AG04450 (cell line): Measurements from ENCODE around the gene AKNAD1. TPM values are rescaled to one million over a fixed set of nuclear protein-coding genes. Genes with fewer than 3 reads are reported as not detected.

Experiments used
- CTCF ChIA-PET: fragments of 300-600, 350-600 bp; formaldehyde crosslinking; extraction: SDS; loops from one replicate; lab custom pipeline; 2022; ENCODE audit warnings: antibody characterized with exemption, inconsistent platforms; lab: Charles Lee
- POLR2A ChIA-PET: fragments of 350-600 bp; formaldehyde crosslinking; extraction: SDS; loops from one replicate; lab custom pipeline; 2021; ENCODE audit warnings: antibody characterized with exemption, inconsistent platforms; lab: Yijun Ruan, JAX
- DNase-seq: peaks from one replicate; pipeline ENCODE4 v3.0.0-alpha.2; 2011; ENCODE audit warnings: low read depth, low spot score
- H3K27ac ChIP-seq: one replicate; pipeline ENCODE4 v1.5.1; 2012; ENCODE audit warnings: low read depth, low read length, control low read depth
- H3K27me3 ChIP-seq: one replicate; pipeline ENCODE4 v1.6.0; 2012; ENCODE audit warnings: low read length; ENCODE audit not compliant: control insufficient read depth, insufficient read depth
- H3K4me3 ChIP-seq: 2 replicates; pipeline ENCODE4 v1.5.1; 2011; ENCODE audit warnings: mild to moderate bottlenecking, low read depth, low read length, control low read depth
- H3K9me3 ChIP-seq: 2 replicates; pipeline ENCODE4 v1.5.1; 2012; ENCODE audit warnings: low read length; ENCODE audit not compliant: control insufficient read depth, insufficient read depth
- CTCF ChIP-seq: IDR thresholded peaks from 2 replicates; pipeline ENCODE4 v1.5.1; 2011; ENCODE audit warnings: low read depth, low read length, control low read depth, inconsistent platforms
- polyA plus RNA-seq: library from polyadenylated mRNA; depleted of rRNA; stranded (reverse); fragments of >200 nt; gene quantifications from 2 replicates; pipeline ENCODE4 v1.2.3, GENCODE V29; 2011; rRNA removed

AKNAD1 gene
- polyA plus RNA-seq, 1 experiment, result 0.86 TPM

GRCh38 chr1:108767708-108768107 is 89.2 kb downstream of the AKNAD1 start:
- ChIA-PET POLR2A (no interaction called here), CTCF (no interaction called here)
- no peak for TF ChIP-seq CTCF
- Histone ChIP-seq H3K27me3 (no peaks in the 10 kb centered on the region), H3K9me3 (no peaks in the 10 kb centered on the region), H3K4me3 (no peak overlapping the region), H3K27ac (no peak overlapping the region)
- DNase-seq, result no peak

GRCh38 chr1:108767115-108767514 is 89.8 kb downstream of the AKNAD1 start:
- no peak for TF ChIP-seq CTCF
- CTCF ChIA-PET, result no interaction called here
- DNase-seq, result no peak
- no peaks in the 10 kb centered on the region for H3K27me3 ChIP-seq
- H3K4me3 ChIP-seq, result no peak overlapping the region
- POLR2A ChIA-PET, result no interaction called here
- H3K27ac ChIP-seq, result no peak overlapping the region
- no peaks in the 10 kb centered on the region for H3K9me3 ChIP-seq

Other genes with a start within 250 kb of the AKNAD1 start
- 2.2 and 2.3 TPM in 2 replicates for gene HENMT1, start 196.0 kb downstream of the AKNAD1 start, polyA plus RNA-seq
- gene PRPF38B, start 164.8 kb downstream of the AKNAD1 start, polyA plus RNA-seq, result 23.4 and 35.6 TPM in 2 replicates
- not detected in 2 replicates for gene FNDC7, start 144.2 kb downstream of the AKNAD1 start, polyA plus RNA-seq
- 25.5 and 44.0 TPM in 2 replicates for gene STXBP3, start 110.4 kb downstream of the AKNAD1 start, polyA plus RNA-seq
- 10.0 and 14.3 TPM in 2 replicates for gene GPSM2, start 19.9 kb upstream of the AKNAD1 start, polyA plus RNA-seq
- gene CLCC1, start 106.4 kb upstream of the AKNAD1 start, polyA plus RNA-seq, result 32.0 and 45.2 TPM in 2 replicates
- gene WDR47, start 185.0 kb upstream of the AKNAD1 start, polyA plus RNA-seq, result 14.6 and 23.1 TPM in 2 replicates
- gene TAF13, start 218.9 kb upstream of the AKNAD1 start, polyA plus RNA-seq, result 61.8 and 81.9 TPM in 2 replicates
- gene TMEM167B, start 233.7 kb upstream of the AKNAD1 start, polyA plus RNA-seq, result 38.8 and 39.0 TPM in 2 replicates